Mesothelial cell of epicardium (in vitro differentiated cells): Measurements from ENCODE around the gene HAUS8. TPM values are rescaled to one million over a fixed set of nuclear protein-coding genes. Genes with fewer than 3 reads are reported as not detected.

ENCODE experiments used
- DNase-seq, 2 experiments: peaks; one replicate each; pipeline ENCODE4 v3.0.0; 2021; ENCODE audit warnings: low spot score in 2 of 2; ENCODE audit not compliant: unreplicated experiment in 2 of 2
- H3K27ac Mint-ChIP-seq: 2 replicates; pipeline ENCODE4 v1.8.0; 2021; ENCODE audit warnings: mixed read lengths
- H3K27me3 Mint-ChIP-seq: 2 replicates; pipeline ENCODE4 v1.8.0; 2021; ENCODE audit warnings: low read depth, mixed read lengths
- H3K36me3 Mint-ChIP-seq: 2 replicates; pipeline ENCODE4 v1.8.0; 2021; ENCODE audit warnings: mixed read lengths
- H3K4me1 Mint-ChIP-seq: 2 replicates; pipeline ENCODE4 v1.8.0; 2021; ENCODE audit warnings: mixed read lengths
- H3K4me3 Mint-ChIP-seq: 2 replicates; pipeline ENCODE4 v1.8.0; 2021; ENCODE audit warnings: mild to moderate bottlenecking, moderate library complexity, mixed read lengths
- H3K9me3 Mint-ChIP-seq: 2 replicates; pipeline ENCODE4 v1.8.0; 2021; ENCODE audit warnings: mixed read lengths
- total RNA-seq: library from RNA; stranded (reverse); gene quantifications from 3 replicates; pipeline ENCODE4 v1.2.1, GENCODE V29; 2021
- TF ChIP-seq, protein P1 (sequence below): fragments of 200-600 bp; sonication (generic); IDR thresholded peaks from one replicate; pipeline ENCODE4 v1.5.0; 2021; ENCODE audit warnings: antibody characterized with exemption; ENCODE audit not compliant: unreplicated experiment

HAUS8 gene
- total RNA-seq, 1 donor from 2014 or later, result 14.7 TPM

DNA sequence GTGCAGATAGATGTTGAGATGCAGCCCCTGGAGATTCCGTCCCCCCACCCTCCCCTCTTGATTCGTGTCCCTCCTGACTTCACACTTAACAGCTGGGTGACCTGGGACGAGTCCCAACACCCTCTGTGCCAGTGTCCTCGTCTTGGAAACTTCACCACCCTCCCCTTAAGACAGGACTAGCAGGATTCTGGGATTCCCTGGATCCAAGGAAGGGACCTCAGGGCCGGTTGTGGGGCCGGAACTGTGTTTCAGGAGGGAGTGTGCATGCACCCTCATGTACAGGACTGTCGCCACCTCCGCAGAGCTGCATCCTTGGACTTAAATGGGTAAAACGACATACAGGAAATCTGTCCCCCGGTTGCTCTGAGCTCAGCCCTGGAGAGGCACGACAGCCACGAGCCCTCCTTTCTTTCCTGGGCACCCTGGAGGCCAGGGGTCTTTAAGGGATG lies 1.3 kb upstream of the HAUS8 start:
- TF ChIP-seq, protein P1, sequence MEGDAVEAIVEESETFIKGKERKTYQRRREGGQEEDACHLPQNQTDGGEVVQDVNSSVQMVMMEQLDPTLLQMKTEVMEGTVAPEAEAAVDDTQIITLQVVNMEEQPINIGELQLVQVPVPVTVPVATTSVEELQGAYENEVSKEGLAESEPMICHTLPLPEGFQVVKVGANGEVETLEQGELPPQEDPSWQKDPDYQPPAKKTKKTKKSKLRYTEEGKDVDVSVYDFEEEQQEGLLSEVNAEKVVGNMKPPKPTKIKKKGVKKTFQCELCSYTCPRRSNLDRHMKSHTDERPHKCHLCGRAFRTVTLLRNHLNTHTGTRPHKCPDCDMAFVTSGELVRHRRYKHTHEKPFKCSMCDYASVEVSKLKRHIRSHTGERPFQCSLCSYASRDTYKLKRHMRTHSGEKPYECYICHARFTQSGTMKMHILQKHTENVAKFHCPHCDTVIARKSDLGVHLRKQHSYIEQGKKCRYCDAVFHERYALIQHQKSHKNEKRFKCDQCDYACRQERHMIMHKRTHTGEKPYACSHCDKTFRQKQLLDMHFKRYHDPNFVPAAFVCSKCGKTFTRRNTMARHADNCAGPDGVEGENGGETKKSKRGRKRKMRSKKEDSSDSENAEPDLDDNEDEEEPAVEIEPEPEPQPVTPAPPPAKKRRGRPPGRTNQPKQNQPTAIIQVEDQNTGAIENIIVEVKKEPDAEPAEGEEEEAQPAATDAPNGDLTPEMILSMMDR, result no peak
- H3K27me3 Mint-ChIP-seq, result no peaks in the 10 kb centered on the region

DNA sequence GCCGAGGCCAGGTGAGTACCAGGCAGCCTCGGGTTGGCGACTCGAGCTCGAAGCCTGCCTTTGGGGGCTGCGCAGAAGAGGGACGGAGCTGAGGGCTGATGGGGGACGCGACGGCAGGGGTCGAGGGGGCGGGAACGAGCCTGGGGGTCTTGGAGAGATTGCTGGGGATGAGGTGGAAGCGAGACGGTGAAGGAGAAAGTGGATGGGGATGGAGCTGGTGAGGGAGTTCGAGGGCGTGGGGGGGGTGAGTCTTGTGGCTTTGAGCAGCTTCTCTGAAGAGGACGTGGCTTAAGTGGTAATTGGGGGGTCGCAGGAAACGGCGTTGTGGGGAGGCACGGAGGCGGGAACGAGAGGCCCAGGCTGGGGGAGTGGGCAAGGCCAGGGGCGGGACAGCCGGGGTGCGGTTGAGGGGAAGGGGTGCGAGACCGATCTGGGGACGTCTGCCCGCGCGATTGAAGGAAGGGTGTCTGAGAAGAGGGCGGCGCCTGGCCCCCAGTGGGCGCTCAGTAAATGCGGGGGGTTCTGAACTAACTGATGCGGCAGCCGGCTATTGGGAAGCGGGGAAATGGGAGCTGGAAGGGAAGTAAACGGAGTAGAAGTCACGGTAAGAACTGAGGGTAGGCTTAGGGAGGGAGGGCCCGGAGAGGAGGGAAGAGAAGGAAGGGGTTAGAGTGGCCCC lies 751 bp upstream of the HAUS8 start:
- Mint-ChIP-seq H3K4me1 (peaks cover 35% of the 10 kb centered on the region), H3K36me3 (peaks cover 3% of the 10 kb centered on the region), H3K4me3 (peak overlapping the region; percentile 94), H3K27me3 (no peaks in the 10 kb centered on the region), H3K9me3 (no peaks in the 10 kb centered on the region), H3K27ac (peak overlapping the region; percentile 83)
- TF ChIP-seq, protein P1, result no peak
- no peak for DNase-seq

More for the DNA sequence above, 1.3 kb upstream of the HAUS8 start:
- H3K9me3 Mint-ChIP-seq, result no peaks in the 10 kb centered on the region
- H3K4me3 Mint-ChIP-seq, result peak overlapping the region; percentile 94
- peak overlapping the region; percentile 83 for H3K27ac Mint-ChIP-seq
- H3K4me1 Mint-ChIP-seq, result peaks cover 35% of the 10 kb centered on the region
- DNase-seq, result no peak
- no peaks in the 10 kb centered on the region for H3K36me3 Mint-ChIP-seq

DNA sequence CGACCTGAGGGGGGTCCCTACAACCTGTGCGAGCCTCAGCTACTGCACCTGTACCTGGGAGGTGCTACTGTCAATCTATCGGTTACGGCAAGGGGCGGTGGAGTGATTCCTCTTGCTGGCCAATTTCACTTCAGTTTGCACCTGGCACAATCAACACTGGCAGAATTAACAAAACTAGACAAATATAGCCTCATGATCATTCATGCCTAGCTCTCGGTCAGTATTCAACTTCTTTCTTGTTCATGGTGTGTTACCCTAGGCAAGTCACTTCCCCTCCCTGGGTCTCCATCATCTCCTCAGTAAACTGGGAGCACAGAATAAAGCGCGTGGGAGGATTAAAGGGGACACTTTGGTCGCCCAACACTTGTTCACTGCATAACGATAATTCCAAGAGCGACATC lies 618 bp downstream of the HAUS8 start:
- Mint-ChIP-seq H3K4me1 (peaks cover 35% of the 10 kb centered on the region), H3K36me3 (peaks cover 4% of the 10 kb centered on the region), H3K9me3 (no peaks in the 10 kb centered on the region), H3K27me3 (no peaks in the 10 kb centered on the region), H3K4me3 (peak overlapping the region; percentile 94), H3K27ac (peak overlapping the region; percentile 96)
- DNase-seq, result no peak
- TF ChIP-seq, protein P1, result no peak

DNA sequence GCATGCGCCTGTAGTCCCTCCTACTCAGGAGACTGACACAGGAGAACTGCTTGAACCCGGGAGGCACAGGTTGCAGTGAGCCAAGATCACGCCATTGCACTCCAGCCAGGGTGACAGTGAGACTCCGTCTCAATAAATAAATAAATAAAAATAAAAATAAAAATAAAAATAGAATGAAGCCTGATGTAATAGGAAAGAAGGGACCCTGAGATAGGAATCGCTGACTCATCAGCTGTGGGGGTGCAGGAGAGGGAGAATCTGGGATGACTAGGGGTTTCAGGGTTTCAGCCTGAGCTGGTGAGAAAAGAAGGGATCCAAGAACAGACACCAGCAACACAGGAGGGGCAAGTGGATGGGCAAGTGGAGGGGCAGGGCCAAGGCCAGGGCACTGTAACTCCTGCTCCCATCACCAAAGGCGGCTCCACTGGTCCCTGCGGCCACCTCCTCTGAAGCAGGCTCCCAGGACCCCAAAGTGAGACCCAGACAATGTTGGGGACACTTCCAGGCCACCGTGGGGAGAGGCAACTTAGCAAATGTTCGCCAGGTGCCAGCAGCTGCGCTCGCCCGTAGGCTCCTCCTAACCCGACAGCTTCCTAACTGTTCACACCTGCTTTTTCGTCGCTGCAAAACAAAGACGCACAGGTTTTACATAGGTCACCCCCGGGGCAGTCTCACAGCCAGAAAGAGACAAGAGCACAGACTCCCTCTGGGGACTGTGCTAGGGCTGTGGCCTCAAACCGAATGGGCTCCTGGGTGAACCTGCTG lies 1.2 kb downstream of the HAUS8 start:
- Mint-ChIP-seq H3K27me3 (no peaks in the 10 kb centered on the region), H3K4me3 (peak overlapping the region; percentile 94), H3K4me1 (peaks cover 30% of the 10 kb centered on the region), H3K9me3 (no peaks in the 10 kb centered on the region), H3K27ac (peak overlapping the region; percentile 96), H3K36me3 (peaks cover 4% of the 10 kb centered on the region)
- TF ChIP-seq, protein P1, result no peak
- no peak for DNase-seq

DNA sequence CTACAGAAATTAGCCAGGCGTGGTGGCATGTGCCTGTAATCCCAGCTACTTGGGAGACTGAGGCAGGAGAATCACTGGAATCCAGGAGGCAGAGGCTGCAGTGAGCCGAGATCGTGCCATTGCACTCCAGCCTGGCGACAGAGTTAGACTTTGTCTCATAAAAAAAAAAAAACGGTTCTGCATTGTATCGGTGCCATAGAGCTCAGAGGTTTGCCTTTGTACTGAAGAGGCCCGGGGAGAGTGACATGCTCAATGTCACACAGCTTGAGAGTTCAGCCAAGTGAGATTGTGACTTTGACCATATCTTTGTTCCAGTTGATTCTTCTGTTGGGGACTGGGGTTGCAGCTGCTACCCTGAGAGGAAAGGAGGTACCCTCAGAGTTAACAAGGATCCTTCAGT lies 4.3 kb downstream of the HAUS8 start:
- H3K4me3 Mint-ChIP-seq, result no peak overlapping the region

More for the DNA sequence above, 4.3 kb downstream of the HAUS8 start:
- Mint-ChIP-seq H3K9me3 (no peaks in the 10 kb centered on the region), H3K4me1 (peaks cover 20% of the 10 kb centered on the region), H3K27me3 (no peaks in the 10 kb centered on the region), H3K36me3 (peaks cover 4% of the 10 kb centered on the region), H3K27ac (no peak overlapping the region)
- TF ChIP-seq, protein P1, result no peak
- DNase-seq, result no peak
